EL (cell line): Measurements from ENCODE around the gene SIPA1L3.

Experiments
- DNase-seq: peaks from one replicate; pipeline ENCODE4 v3.0.0-alpha.2; 2016

Gene SIPA1L3

GRCh38 chr19:38125238-38125637 is 218.2 kb downstream of the SIPA1L3 start:
- no peak for DNase-seq

DNA sequence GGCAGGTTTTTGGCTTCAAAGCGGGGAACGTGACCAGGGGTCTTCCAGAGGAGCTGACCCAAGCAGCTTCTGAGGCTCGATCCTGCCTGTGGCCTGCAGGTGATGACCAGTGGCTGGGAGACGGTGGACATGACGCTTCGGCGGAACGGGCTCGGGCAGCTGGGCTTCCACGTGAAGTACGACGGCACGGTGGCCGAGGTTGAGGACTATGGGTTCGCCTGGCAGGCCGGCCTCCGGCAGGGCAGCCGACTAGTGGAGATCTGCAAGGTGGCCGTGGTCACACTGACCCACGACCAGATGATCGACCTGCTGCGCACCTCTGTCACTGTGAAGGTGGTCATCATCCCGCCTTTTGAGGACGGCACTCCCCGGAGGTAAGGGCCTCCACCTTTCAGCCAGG is 223.4 kb downstream of the SIPA1L3 start:
- no peak for DNase-seq

DNA sequence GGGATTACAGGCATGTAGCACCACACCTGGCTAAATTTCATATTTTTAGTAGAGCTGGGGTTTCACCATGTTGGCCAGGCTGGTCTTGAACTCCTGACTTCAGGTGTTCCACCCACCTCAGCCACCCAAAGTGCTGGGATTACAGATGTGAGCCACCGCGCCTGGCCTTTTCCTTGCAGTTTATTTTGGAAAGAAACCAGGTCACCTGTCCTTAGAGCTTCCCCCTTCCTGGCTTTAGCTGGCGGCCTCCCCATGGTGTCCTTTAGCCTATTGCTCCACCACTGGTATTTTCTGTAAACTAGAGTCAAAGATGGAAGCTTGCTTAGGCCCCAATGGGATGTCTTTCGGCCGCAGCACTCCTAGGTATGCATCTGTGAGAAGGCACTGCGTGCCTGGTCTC is 225.8 kb downstream of the SIPA1L3 start:
- no peak for DNase-seq

- DNase-seq = no peak
Observed at GRCh38 chr19:38133319-38133718, 226.3 kb downstream of the SIPA1L3 start.

DNA sequence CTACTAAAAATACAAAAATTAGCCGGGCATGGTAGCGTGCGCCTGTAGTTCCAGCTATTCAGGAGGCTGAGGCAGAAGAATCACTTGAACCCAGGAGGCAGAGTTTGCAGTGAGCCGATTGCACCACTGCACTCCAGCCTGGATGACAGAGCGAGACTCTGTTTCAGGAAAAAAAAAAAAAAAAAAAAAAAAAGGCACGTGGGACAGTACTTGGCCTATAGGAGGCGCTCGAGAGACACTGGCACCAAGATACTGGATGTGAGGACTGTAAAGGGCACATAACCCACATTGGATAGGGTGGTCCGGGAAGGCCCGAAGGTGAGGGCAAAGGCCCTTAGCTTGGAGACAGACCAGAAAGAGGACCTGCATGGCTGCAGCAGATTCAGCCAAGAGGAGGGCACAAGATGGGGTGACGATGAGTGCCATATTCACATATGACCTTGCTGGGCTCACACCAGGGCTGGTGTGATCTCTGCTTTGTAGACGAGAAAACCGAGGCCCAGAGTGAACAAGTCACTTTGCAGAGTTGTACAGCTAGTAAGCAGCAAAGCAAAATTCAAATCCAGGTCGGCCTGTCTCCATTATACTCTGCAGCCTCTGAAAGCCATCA is 227.6 kb downstream of the SIPA1L3 start:
- DNase-seq = peak; percentile 47

- no peak for DNase-seq
Observed at GRCh38 chr19:38135150-38135998, 228.4 kb downstream of the SIPA1L3 start.

DNA sequence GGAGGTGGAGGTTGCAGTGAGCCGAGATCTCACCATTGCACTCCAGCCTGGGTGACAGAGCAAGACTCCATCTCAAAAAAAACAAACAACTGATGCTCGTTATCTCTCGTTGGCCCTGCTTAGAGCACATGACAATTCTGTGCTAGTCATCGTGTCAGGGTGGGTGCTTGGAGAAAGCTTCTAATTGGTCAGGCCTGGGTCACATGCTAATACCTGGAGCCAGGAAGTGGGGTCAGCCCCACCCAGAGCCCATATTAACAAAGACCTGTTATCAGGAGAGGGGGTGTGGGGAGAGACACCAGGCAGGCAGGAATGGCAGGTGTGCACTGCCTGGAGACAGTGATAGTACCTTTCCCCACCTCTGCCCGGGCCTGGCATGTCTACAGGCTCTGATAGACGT is 232.1 kb downstream of the SIPA1L3 start:
- DNase-seq = no peak

DNA sequence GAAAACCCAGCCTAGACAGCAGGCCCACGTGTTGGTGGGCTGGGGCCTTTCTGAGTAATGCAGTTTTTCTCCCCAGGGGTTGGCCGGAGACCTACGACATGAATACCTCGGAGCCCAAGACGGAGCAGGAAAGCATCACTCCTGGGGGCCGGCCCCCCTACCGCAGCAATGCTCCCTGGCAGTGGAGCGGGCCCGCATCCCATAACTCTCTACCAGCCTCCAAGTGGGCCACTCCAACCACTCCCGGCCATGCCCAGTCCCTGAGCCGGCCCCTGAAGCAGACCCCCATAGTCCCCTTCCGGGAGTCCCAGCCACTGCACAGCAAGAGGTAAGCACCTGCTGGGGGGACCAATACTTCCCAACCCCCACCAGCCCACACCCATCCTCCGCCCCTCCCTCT is 234.1 kb downstream of the SIPA1L3 start:
- no peak for DNase-seq

DNA sequence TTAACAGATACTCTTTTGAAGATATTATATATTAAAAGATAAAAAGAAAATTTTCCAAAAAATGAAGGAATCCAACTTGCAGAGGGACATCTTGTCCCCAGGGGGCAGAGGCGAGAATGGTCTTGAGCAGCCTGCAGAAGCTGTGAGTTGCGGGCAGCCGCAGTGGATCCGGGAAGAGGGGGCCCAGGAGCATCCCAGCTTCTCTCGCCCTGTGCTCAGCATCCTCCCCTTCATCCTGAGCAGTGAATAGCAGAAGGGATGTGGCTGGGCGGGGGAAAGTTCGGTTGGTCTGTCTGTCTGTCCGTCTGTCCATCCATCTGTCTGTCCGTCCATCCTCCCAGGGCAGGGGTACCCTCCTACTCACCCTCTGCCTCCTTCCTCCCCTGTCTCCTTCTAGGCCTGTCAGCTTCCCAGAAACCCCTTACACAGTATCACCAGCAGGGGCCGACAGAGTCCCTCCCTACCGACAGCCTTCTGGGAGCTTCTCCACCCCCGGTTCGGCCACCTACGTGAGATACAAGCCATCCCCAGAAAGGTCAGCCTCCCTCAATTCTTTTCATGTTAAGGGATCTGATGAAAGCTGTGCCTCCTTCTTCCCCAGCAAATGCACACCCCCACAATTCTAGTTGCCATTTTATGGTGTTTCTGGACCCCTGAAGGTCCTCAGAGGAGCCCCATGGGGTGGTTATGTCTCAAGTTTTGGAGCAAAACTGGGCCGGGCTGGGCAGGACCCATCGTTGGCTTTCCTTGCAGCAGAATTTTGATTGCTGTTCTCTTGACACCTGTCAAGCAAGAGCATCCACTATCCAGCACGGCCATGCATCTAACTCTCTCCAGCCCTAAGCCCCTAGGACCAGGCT is 235.4 kb downstream of the SIPA1L3 start:
- peak; percentile 47 for DNase-seq

DNA sequence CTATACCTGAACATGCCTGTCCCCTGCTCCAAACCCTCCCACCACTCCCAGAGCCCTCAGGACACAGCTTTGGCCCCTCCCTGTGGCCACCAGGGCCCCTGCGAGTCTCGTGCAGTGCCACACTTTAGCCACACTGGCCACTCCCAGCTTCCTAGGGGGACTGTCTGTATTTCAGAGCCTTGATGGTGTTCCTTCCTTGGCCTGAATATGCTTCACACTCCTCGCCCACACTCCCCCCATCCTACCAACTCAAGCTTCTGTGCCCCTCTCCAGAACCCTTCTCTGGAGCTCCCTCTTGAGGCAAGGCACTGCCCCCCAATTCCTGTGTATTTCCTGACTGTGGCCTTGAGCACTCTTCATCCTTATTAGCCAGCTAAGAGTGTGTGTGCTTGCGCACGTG is 236.8 kb downstream of the SIPA1L3 start:
- DNase-seq = no peak

DNA sequence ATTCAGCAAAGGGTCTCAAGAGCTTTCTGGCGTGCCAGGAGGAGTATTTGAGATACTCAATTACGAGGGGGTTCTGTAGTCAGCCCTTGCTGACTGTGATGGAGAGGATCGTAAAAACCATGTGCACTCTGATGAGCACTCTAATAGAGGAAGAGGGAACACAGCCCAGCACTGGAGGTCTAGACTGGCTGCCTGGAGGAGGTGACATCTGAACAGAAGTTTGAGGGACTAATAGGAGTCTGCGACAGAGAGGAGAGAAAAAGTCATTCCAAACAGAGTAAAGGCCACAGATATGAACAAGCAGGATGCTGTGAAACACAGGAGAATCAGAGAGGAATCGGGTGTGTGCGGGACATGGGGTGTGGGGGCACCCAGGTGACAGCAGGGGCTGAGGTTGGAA is 237.7 kb downstream of the SIPA1L3 start:
- DNase-seq = no peak

- DNase-seq = no peak
Observed at GRCh38 chr19:38145623-38146022, 238.6 kb downstream of the SIPA1L3 start.

- DNase-seq = no peak
Observed at GRCh38 chr19:38148337-38148736, 241.3 kb downstream of the SIPA1L3 start.

DNA sequence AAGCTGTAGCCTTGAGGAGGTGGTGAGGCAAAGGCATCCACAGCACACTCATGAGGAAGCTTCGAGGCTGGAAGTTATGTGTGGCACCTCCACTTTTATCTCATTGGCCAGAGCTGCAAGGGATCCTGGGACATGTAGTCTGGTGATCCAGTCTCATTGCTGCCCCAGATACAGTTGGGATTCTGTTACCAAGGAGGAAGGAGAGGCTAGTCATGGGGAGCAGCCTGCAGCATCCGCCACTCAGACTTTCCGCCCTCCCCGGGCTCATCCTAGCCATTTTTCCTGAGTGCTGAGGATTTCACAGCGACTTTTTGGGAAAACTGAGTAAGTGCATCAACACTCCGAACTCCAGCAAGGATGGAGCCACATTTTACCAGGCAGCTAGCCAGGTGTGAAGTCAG is 242.7 kb downstream of the SIPA1L3 start:
- DNase-seq = peak; percentile 13

GRCh38 chr19:38151242-38151641 is 244.2 kb downstream of the SIPA1L3 start:
- no peak for DNase-seq

DNA sequence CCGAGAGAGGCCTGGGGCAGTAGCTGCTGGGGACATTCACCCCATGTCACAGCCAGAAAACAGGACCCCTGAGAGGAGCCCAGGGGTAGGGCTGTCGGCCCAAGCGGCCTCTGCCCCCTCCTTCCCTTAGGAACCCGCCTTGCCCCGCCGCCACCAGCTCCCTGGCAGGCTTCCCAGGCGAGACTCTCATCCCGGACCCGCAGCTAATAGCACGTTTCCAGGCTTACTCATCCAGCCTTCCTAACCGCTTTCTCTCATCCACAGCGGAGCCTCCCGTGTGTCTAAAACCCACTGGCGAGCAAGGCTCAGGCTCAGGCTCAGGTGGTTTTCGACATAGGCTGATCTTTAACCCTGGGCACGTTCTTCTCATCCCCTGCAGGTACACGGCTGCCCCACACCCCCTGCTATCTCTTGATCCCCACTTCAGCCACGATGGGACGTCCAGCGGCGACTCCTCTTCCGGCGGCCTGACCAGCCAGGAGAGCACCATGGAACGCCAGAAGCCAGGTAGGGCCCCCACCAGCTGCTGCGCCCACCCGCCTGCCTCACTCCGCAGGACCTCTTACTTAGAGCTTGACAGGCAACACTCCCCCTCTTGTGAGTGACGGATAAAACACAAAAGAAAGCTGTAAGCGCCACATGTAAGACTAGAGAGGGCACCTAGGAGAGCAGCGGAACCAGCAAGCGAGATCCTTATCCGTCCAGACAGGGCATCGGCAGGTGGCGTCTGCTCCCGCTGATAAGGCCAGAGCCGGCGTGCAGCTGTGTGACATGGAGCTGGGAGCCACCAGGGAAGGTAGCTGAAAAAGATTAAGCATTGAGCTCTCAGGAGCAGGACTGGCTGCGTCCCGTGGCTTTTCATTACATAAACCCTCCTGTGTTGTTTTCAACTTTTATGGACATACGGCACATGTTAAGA is 245.7 kb downstream of the SIPA1L3 start:
- DNase-seq = peak; percentile 66

DNA sequence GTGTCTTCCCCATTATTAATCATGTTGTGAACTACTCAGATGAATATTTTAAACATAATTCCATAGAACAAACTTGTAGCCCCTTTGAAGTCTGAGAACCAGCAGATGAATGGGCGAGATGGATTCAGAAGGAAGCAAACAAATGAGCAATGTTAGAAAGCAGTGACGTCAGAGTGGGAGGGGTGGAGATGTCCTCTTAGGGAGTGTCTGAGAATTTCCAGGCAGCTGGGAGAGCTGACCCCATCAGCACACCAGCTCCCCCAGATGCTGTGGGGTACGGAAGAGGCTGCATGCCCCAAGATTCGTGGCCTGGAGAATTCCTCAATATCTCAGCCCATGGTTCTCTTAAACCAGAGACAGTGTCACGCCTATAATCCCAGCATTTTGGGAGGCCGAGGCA is 248.4 kb downstream of the SIPA1L3 start:
- DNase-seq = no peak

GRCh38 chr19:38158730-38159129 is 251.7 kb downstream of the SIPA1L3 start:
- DNase-seq = no peak

GRCh38 chr19:38162094-38162493 is 255.1 kb downstream of the SIPA1L3 start:
- no peak for DNase-seq

GRCh38 chr19:38162632-38163031 is 255.6 kb downstream of the SIPA1L3 start:
- DNase-seq = no peak

DNA sequence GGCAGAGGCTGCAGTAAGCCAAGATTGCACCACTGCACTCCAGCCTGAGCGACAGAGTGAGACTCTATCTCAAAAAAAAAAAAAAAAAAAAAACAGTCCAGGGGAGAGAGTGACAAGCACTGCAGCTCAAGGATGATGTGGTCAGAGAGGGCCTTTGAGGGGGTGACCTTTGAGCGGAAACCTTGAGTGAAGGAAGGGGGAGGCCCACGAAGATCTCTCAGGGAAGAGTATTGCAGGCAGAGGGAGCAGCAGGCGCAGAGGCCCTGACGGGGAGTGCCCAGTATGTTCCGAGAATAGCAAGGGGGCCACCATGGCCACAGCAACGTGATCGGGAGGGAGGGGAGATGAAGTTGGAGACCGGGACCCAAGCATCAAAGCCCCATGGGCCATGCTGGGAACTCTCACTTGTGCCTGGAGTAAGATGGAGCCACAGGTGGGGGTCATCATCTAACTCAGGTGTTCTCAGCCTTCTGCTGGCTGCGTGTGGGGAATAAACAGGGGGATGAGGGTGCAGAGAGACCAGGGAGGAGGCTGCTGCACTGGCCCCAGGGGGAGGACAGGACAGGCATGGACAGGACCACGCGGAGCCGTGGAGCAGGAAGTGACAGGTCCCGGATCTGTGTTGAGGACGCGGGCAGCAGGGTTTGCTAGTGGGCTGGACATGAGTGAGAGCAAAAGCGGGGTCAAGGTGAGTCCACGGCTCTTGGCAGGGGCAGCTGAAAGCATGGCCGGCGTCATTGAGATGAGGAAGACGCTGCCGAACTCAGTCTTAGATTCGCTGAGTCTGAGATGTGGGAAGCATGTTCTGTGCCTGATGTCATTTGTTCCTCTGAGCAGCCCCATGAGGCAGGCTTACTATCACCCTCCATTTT is 256.6 kb downstream of the SIPA1L3 start:
- no peak for DNase-seq

DNA sequence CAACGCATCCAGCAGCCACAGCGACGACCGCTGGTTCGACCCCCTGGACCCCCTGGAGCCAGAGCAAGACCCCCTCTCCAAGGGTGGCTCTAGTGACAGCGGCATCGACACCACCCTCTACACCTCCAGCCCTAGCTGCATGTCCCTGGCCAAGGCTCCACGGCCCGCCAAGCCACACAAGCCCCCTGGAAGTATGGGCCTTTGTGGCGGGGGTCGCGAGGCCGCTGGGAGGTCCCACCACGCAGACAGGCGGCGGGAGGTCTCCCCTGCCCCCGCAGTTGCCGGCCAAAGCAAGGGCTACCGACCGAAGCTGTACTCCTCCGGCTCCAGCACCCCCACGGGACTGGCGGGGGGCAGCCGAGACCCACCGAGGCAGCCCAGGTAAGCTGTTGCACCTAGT is 257.5 kb downstream of the SIPA1L3 start:
- no peak for DNase-seq
